ENCODE measurements around the gene GUK1.

GUK1 gene

GRCh38 chr1:228114827-228115226 is 25.3 kb upstream of the GUK1 start:
- Histone ChIP-seq H3K9me3 (replicated peaks; ENCODE audit: insufficient read depth, low read length) (no peaks in the 10 kb centered on the region), H3K9ac (ENCODE audit: low read length) (no peak overlapping the region), H3K36me3 (replicated peaks; ENCODE audit: insufficient read depth, low read length) (no peaks in the 10 kb centered on the region), H3K27me3 (replicated peaks; ENCODE audit: insufficient read depth, low read length) (no peaks in the 10 kb centered on the region), H3K4me3 (ENCODE audit: low read length) (no peak overlapping the region), H3K79me2 (ENCODE audit: low read length) (peaks cover 9% of the 10 kb centered on the region), H4K20me1 (ENCODE audit: insufficient read depth, low read length) (no peaks in the 10 kb centered on the region), H3K4me2 (ENCODE audit: low read depth, low read length) (no peak overlapping the region), H2AFZ (ENCODE audit: low read length) (no peak overlapping the region), H3F3A (ENCODE audit: insufficient read depth, low read length) (peaks cover 19% of the 10 kb centered on the region), H3K9me2 (replicated peaks; ENCODE audit: insufficient read depth, low read length) (no peaks in the 10 kb centered on the region), H3K4me1 (ENCODE audit: low read length) (peaks cover 14% of the 10 kb centered on the region), H3K27ac (ENCODE audit: low read length) (no peak overlapping the region)
- TF ChIP-seq EZH2 (optimal IDR thresholded peaks at IDR 0.05; ENCODE audit: low read depth, low read length): no peak
- no peak for TF ChIP-seq CTCF (IDR thresholded peaks at IDR 0.05; ENCODE audit: low read length)
- TF ChIP-seq EZH2phosphoT487 (IDR thresholded peaks at IDR 0.05; ENCODE audit: low read length): no peak
- no peak for DNase-seq

GRCh38 chr1:228117335-228117734 is 22.7 kb upstream of the GUK1 start:
- no peak overlapping the region for H3K9ac ChIP-seq (ENCODE audit: low read length)
- no peak for DNase-seq
- H3K27me3 ChIP-seq (replicated peaks; ENCODE audit: insufficient read depth, low read length): no peaks in the 10 kb centered on the region
- no peaks in the 10 kb centered on the region for H4K20me1 ChIP-seq (ENCODE audit: insufficient read depth, low read length)
- H3K4me1 ChIP-seq (ENCODE audit: low read length): peaks cover 6% of the 10 kb centered on the region
- TF ChIP-seq EZH2phosphoT487 (IDR thresholded peaks at IDR 0.05; ENCODE audit: low read length): no peak
- TF ChIP-seq CTCF (IDR thresholded peaks at IDR 0.05; ENCODE audit: low read length): no peak
- TF ChIP-seq EZH2 (optimal IDR thresholded peaks at IDR 0.05; ENCODE audit: low read depth, low read length): no peak
- no peaks in the 10 kb centered on the region for H3K79me2 ChIP-seq (ENCODE audit: low read length)
- H2AFZ ChIP-seq (ENCODE audit: low read length): no peak overlapping the region
- no peaks in the 10 kb centered on the region for H3K9me3 ChIP-seq (replicated peaks; ENCODE audit: insufficient read depth, low read length)
- H3K4me3 ChIP-seq (ENCODE audit: low read length): no peak overlapping the region
- H3K27ac ChIP-seq (ENCODE audit: low read length): no peak overlapping the region
- H3K4me2 ChIP-seq (ENCODE audit: low read depth, low read length): no peak overlapping the region
- H3F3A ChIP-seq (ENCODE audit: insufficient read depth, low read length): 0 out of 2 replicates have a peak, but pooled peaks cover 3% of the 10 kb centered on the region
- H3K36me3 ChIP-seq (replicated peaks; ENCODE audit: insufficient read depth, low read length): no peaks in the 10 kb centered on the region
- no peaks in the 10 kb centered on the region for H3K9me2 ChIP-seq (replicated peaks; ENCODE audit: insufficient read depth, low read length)

- Histone ChIP-seq H3K4me2 (ENCODE audit: low read depth, low read length) (no peak overlapping the region), H3K4me3 (ENCODE audit: low read length) (no peak overlapping the region), H3K79me2 (ENCODE audit: low read length) (no peaks in the 10 kb centered on the region), H2AFZ (ENCODE audit: low read length) (no peak overlapping the region), H3K9me3 (replicated peaks; ENCODE audit: insufficient read depth, low read length) (no peaks in the 10 kb centered on the region), H4K20me1 (ENCODE audit: insufficient read depth, low read length) (no peaks in the 10 kb centered on the region), H3K9ac (ENCODE audit: low read length) (no peak overlapping the region), H3F3A (ENCODE audit: insufficient read depth, low read length) (no peaks in the 10 kb centered on the region), H3K27ac (ENCODE audit: low read length) (no peak overlapping the region), H3K27me3 (replicated peaks; ENCODE audit: insufficient read depth, low read length) (no peaks in the 10 kb centered on the region), H3K4me1 (ENCODE audit: low read length) (no peaks in the 10 kb centered on the region), H3K9me2 (replicated peaks; ENCODE audit: insufficient read depth, low read length) (no peaks in the 10 kb centered on the region), H3K36me3 (replicated peaks; ENCODE audit: insufficient read depth, low read length) (no peaks in the 10 kb centered on the region)
- DNase-seq: no peak
- TF ChIP-seq EZH2 (optimal IDR thresholded peaks at IDR 0.05; ENCODE audit: low read depth, low read length): no peak
- no peak for TF ChIP-seq EZH2phosphoT487 (IDR thresholded peaks at IDR 0.05; ENCODE audit: low read length)
- TF ChIP-seq CTCF (IDR thresholded peaks at IDR 0.05; ENCODE audit: low read length): no peak
Observed at GRCh38 chr1:228118040-228118439, 22.0 kb upstream of the GUK1 start.
